Measurements from ENCODE around the gene ADGRL3.

- TF ChIP-seq CTCF (IDR thresholded peaks at IDR 0.05) (no peak), POLR2A (IDR thresholded peaks at IDR 0.05) (no peak)
Observed at GRCh38 chr4:61520681-61521160, 320.6 kb downstream of the ADGRL3 start.

All from thyroid gland (tissue), 4 donors.